K562 (cell line): ENCODE measurements around the gene ITGAX. TPM values are rescaled to one million over a fixed set of nuclear protein-coding genes. Genes with fewer than 3 reads are reported as not detected.

Source experiments
- ATAC-seq: fragments of 200-7000 bp; cut with Tn5 transposase; 3 replicates; pipeline ENCODE4 v1.9.1; 2020; ENCODE audit warnings: moderate library complexity
- BruUV-seq: library from RNA; stranded (reverse); fragments of 400-500 nt; replicated peaks from 2 replicates; lab custom pipeline; 2021; lab: Mats Ljungman, UMichigan
- CTCF ChIA-PET: fragments of 300-600 bp; formaldehyde crosslinking; extraction: SDS; loops from one replicate; lab custom pipeline; 2021; ENCODE audit warnings: low intra/inter-chr PET ratio; lab: Yijun Ruan, JAX
- POLR2A ChIA-PET: fragments of 300-600, 350-650 bp; sonication (Branson Sonifier 250); formaldehyde crosslinking; extraction: SDS; loops from one replicate; lab custom pipeline; 2021; ENCODE audit warnings: antibody characterized with exemption, inconsistent platforms; lab: Yijun Ruan, JAX
- DNase-seq, 4 experiments: peaks; one replicate each; pipeline versions ENCODE4 v3.0.0 to v3.0.0-alpha.2; 2011 to 2018; ENCODE audit warnings: low spot score in 3 of 4, mixed read lengths in 3 of 4; ENCODE audit errors: extremely low read depth in 1 of 4
- FAIRE-seq: peaks from 2 replicates; lab custom pipeline; 2011; peaks lifted over from hg19 to GRCh38; lab: Jason Lieb, UNC
- H2AFZ ChIP-seq: 2 replicates; pipeline ENCODE4 v1.6.0; 2011; ENCODE audit warnings: low read depth, low read length, control low read depth, inconsistent platforms
- H3K27ac ChIP-seq: fragments of 200-600 bp; 3 replicates; pipeline ENCODE4 v1.8.0; 2011; ENCODE audit warnings: low read depth, mild to moderate bottlenecking, control low read depth, inconsistent platforms, low read length, moderate library complexity, mixed read lengths; ENCODE audit errors: extremely low read depth
- H3K27me3 ChIP-seq, 2 experiments: fragments of 300-600 bp in 1 of 2; 2 replicates in 1 of 2; 3 replicates in 1 of 2; pipeline versions ENCODE4 v1.6.0 to v1.8.0; 2011; ENCODE audit warnings: inconsistent platforms in 2 of 2, low read length in 2 of 2, mild to moderate bottlenecking in 1 of 2, mixed read lengths in 1 of 2, moderate library complexity in 1 of 2; ENCODE audit not compliant: control insufficient read depth in 2 of 2, insufficient read depth in 2 of 2
- H3K36me3 ChIP-seq: fragments of 300-600 bp; 3 replicates; pipeline ENCODE4 v1.8.0; 2011; ENCODE audit warnings: mild to moderate bottlenecking, low read length, inconsistent platforms; ENCODE audit not compliant: control insufficient read depth, insufficient read depth
- H3K4me1 ChIP-seq, 2 experiments: fragments of 200-600 bp in 1 of 2; replicated peaks in 1 of 2; 2 replicates in 1 of 2; 3 replicates in 1 of 2; pipeline versions ENCODE4 v1.5.1 to v1.8.0; 2011; ENCODE audit warnings: inconsistent platforms in 2 of 2, low read length in 2 of 2, mild to moderate bottlenecking in 1 of 2, mixed read lengths in 1 of 2, moderate library complexity in 1 of 2; ENCODE audit not compliant: control insufficient read depth in 2 of 2, insufficient read depth in 2 of 2
- H3K4me2 ChIP-seq: 2 replicates; pipeline ENCODE4 v1.6.1; 2011; ENCODE audit warnings: low read length, control low read depth, inconsistent platforms, mixed read lengths; ENCODE audit not compliant: insufficient read depth
- H3K4me3 ChIP-seq: fragments of 200-600 bp; sonication (generic), shearing (Covaris generic); 2 replicates; pipeline ENCODE4 v1.5.1; 2016; ENCODE audit warnings: control low read depth, inconsistent platforms
- H3K79me2 ChIP-seq: fragments of 200-600 bp; 3 replicates; pipeline ENCODE4 v1.8.0; 2011; ENCODE audit warnings: low read length, inconsistent platforms; ENCODE audit not compliant: control insufficient read depth, insufficient read depth
- H3K9ac ChIP-seq, 2 experiments: 2 replicates each; pipeline versions ENCODE4 v1.6.0 to v1.6.1; 2011; ENCODE audit warnings: low read depth in 2 of 2, low read length in 2 of 2, control low read depth in 1 of 2, inconsistent platforms in 1 of 2, mild to moderate bottlenecking in 1 of 2, mixed read lengths in 1 of 2; ENCODE audit not compliant: insufficient read depth in 1 of 2
- H3K9me1 ChIP-seq: one replicate; pipeline ENCODE4 v1.6.0; 2011; ENCODE audit warnings: inconsistent platforms, mild to moderate bottlenecking, low read length, moderate library complexity; ENCODE audit not compliant: control insufficient read depth, insufficient read depth
- H3K9me3 ChIP-seq: replicated peaks from 2 replicates; pipeline ENCODE4 v1.5.1; 2011; ENCODE audit warnings: low read depth, low read length, inconsistent platforms; ENCODE audit not compliant: control insufficient read depth, insufficient read depth
- H4K20me1 ChIP-seq: replicated peaks from 2 replicates; pipeline ENCODE4 v1.6.1; 2011; ENCODE audit warnings: low read length, inconsistent platforms, mixed read lengths; ENCODE audit not compliant: control insufficient read depth, insufficient read depth
- ATF1 ChIP-seq, 2 experiments: fragments of 450-650 bp in 1 of 2; IDR thresholded peaks; 2 replicates each; pipeline ENCODE4 v1.6.1; 2016; ENCODE audit warnings: missing compliant biosample characterization in 1 of 2, missing genetic modification characterization in 1 of 2
- CBFA2T2 ChIP-seq: fragments of 450-650 bp; conservative IDR thresholded peaks from 2 replicates; pipeline ENCODE4 v1.6.1; 2017; ENCODE audit warnings: mild to moderate bottlenecking
- RBM22 ChIP-seq: fragments of 200-400 bp; formaldehyde crosslinking; IDR thresholded peaks from 2 replicates; pipeline ENCODE4 v1.6.1; 2018; ENCODE audit warnings: low read length, low read depth; ENCODE audit not compliant: poor library complexity, severe bottlenecking
- RFX5 ChIP-seq: IDR thresholded peaks from 2 replicates; pipeline ENCODE4 v1.6.1; 2011; ENCODE audit warnings: low read depth, mild to moderate bottlenecking, improper control_type of control experiment, low read length
- RUNX1 ChIP-seq: sonication (generic); IDR thresholded peaks from 2 replicates; pipeline ENCODE4 v1.6.1; 2016; ENCODE audit warnings: antibody characterized with exemption, low read depth
- ZNF551 ChIP-seq: fragments of 250-450 bp; sonication (Bioruptor Pico); IDR thresholded peaks from 2 replicates; pipeline ENCODE4 v1.5.0; 2021; ENCODE audit warnings: mild to moderate bottlenecking, moderate library complexity
- ZNF696 ChIP-seq: fragments of 250-450 bp; sonication (Bioruptor Pico); conservative IDR thresholded peaks from 2 replicates; pipeline ENCODE4 v1.4.0; 2020; ENCODE audit warnings: mild to moderate bottlenecking, moderate library complexity
- WGBS: fragments of 100-300 bp; shearing (Covaris generic); methylation state at CpG from one replicate; pipeline ENCODE4 v1.1.6; 2016; ENCODE audit warnings: low coverage, mixed read lengths; ENCODE audit not compliant: insufficient coverage; ENCODE audit errors: missing lambda C conversion rate; 5-methylcytosine and 5-hydroxymethylcytosine counted together
- in situ Hi-C: fragments of 300-500 bp; cut with MboI; formaldehyde crosslinking; loops from 4 replicates; pipeline ENCODE4 v1.15.0; 2018; ENCODE audit warnings: inconsistent platforms, mixed read lengths
- intact Hi-C: fragments of 100-400 bp; cut with micrococcal nuclease; formaldehyde crosslinking; loops from 2 replicates; pipeline ENCODE4 v1.14.2; 2022
- polyA plus RNA-seq, 8 experiments: library from polyadenylated mRNA; depleted of rRNA in 4 of 8; stranded (reverse) in 5 of 8; unstranded in 3 of 8; fragments of >200 nt; fragmentation: Nextera tagmentation in 2 of 8; fragmentation: Illumina TruSeq in 1 of 8; extraction: Ambion mirVana in 2 of 8; extraction: Trizol in 1 of 8; gene quantifications; 2 replicates each; pipeline versions ENCODE4 v1.2.1 to v1.2.3, GENCODE V29; 2011 to 2014; ENCODE audit warnings: inconsistent platforms in 1 of 8, missing spikeins in 1 of 8
- total RNA-seq, 7 experiments: library from RNA; depleted of rRNA in 6 of 7; stranded (reverse); fragments of >200 nt in 6 of 7; fragmentation: Illumina TruSeq in 2 of 7; extraction: Trizol in 2 of 7; gene quantifications; 2 replicates each; pipeline versions ENCODE4 v1.2.1 to v1.2.3, GENCODE V29; 2011 to 2021; ENCODE audit warnings: low replicate concordance in 1 of 7
- TF ChIP-seq, protein P1 (sequence below): sonication (generic); formaldehyde crosslinking; IDR thresholded peaks from 2 replicates; pipeline ENCODE4 v1.8.0; 2022; ENCODE audit warnings: mild to moderate bottlenecking, missing genetic modification reagents
- TF ChIP-seq, protein P2 (sequence below): IDR thresholded peaks from 2 replicates; pipeline ENCODE4 v1.6.1; 2011; ENCODE audit warnings: borderline replicate concordance, low read depth, mild to moderate bottlenecking, moderate library complexity, low read length; ENCODE audit not compliant: insufficient read depth, poor library complexity, severe bottlenecking
- TF ChIP-seq, protein P3 (sequence below), 2 experiments: fragments of 450-650 bp in 1 of 2; sonication (generic) in 1 of 2; formaldehyde crosslinking; conservative IDR thresholded peaks; 2 replicates each; pipeline versions ENCODE4 v1.4.0 to v1.8.1; 2020 to 2022; ENCODE audit warnings: mild to moderate bottlenecking in 1 of 2, missing genetic modification reagents in 1 of 2
- TF ChIP-seq, protein P4 (sequence below), 2 experiments: fragments of 450-650 bp; IDR thresholded peaks; 2 replicates each; pipeline ENCODE4 v1.6.1; 2018; ENCODE audit warnings: mild to moderate bottlenecking in 2 of 2, low read depth in 1 of 2; ENCODE audit not compliant: partially characterized antibody in 2 of 2

The ITGAX gene
- total and polyA plus RNA-seq, 9 of the 15 experiments (the other 6 are each of a cell fraction or from before 2014, with no cell fraction given) = 0.03 to 0.58 (median 0.14) TPM

DNA sequence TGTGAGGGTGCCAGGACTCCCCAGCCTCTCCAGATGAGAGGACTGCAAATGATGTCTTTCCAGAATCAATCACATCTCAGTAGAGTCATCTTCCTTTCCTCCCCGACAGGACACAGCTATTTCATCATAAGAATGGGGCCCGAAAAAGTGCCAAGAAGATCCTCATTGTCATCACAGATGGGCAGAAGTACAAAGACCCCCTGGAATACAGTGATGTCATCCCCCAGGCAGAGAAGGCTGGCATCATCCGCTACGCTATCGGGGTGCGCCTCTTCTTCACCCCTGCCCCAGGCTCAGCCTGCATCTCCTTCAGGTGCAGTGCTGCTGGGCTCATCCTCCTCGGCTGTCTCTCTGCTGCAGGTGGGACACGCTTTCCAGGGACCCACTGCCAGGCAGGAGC, 52.4 kb downstream of the ITGAX start:
- WGBS = 4% methylated on average over 5 of the region's 8 CpGs
- POLR2A ChIA-PET = interaction anchor here (0.6 kb wide), 2 partner anchors 12 to 46 kb away, joined by 3 read pairs; no protein-coding TSS in a partner anchor

More for the DNA sequence above, 52.4 kb downstream of the ITGAX start:
- intact Hi-C loops = no loop called here
- Histone ChIP-seq H3K27ac (no peak overlapping the region), H2AFZ (no peak overlapping the region), H3K27me3 (peaks cover 8 to 43% of the 10 kb centered on the region in 2 experiments; a peak in 4 of 5 replicates), H4K20me1 (no peaks in the 10 kb centered on the region), H3K9me3 (no peaks in the 10 kb centered on the region), H3K36me3 (no peaks in the 10 kb centered on the region), H3K4me2 (no peak overlapping the region), H3K4me3 (no peak overlapping the region), H3K79me2 (peaks cover 4% of the 10 kb centered on the region; the same call in 2 of the 3 replicates), H3K9ac (no peak overlapping the region), H3K4me1 (peaks cover 3 to 19% of the 10 kb centered on the region in 2 experiments; a peak in 2 of 5 replicates), H3K9me1 (no peaks in the 10 kb centered on the region)
- CTCF ChIA-PET = no interaction called here
- no peak for TF ChIP-seq ZNF696
- TF ChIP-seq RUNX1 = no peak
- TF ChIP-seq, protein P1, sequence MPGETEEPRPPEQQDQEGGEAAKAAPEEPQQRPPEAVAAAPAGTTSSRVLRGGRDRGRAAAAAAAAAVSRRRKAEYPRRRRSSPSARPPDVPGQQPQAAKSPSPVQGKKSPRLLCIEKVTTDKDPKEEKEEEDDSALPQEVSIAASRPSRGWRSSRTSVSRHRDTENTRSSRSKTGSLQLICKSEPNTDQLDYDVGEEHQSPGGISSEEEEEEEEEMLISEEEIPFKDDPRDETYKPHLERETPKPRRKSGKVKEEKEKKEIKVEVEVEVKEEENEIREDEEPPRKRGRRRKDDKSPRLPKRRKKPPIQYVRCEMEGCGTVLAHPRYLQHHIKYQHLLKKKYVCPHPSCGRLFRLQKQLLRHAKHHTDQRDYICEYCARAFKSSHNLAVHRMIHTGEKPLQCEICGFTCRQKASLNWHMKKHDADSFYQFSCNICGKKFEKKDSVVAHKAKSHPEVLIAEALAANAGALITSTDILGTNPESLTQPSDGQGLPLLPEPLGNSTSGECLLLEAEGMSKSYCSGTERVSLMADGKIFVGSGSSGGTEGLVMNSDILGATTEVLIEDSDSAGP (CRISPR knock-in tag) = no peak
- no peak for TF ChIP-seq ZNF551 (CRISPR knock-in tag)
- no peak for TF ChIP-seq ATF1 (CRISPR knock-in tag; IDR thresholded peaks at IDR 0.05)
- TF ChIP-seq ATF1 (tag; IDR thresholded peaks at IDR 0.05) = no peak
- TF ChIP-seq, protein P2, sequence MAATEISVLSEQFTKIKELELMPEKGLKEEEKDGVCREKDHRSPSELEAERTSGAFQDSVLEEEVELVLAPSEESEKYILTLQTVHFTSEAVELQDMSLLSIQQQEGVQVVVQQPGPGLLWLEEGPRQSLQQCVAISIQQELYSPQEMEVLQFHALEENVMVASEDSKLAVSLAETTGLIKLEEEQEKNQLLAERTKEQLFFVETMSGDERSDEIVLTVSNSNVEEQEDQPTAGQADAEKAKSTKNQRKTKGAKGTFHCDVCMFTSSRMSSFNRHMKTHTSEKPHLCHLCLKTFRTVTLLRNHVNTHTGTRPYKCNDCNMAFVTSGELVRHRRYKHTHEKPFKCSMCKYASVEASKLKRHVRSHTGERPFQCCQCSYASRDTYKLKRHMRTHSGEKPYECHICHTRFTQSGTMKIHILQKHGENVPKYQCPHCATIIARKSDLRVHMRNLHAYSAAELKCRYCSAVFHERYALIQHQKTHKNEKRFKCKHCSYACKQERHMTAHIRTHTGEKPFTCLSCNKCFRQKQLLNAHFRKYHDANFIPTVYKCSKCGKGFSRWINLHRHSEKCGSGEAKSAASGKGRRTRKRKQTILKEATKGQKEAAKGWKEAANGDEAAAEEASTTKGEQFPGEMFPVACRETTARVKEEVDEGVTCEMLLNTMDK = no peak
- no peak for TF ChIP-seq CBFA2T2
- TF ChIP-seq RBM22 = no peak
- TF ChIP-seq, protein P3, sequence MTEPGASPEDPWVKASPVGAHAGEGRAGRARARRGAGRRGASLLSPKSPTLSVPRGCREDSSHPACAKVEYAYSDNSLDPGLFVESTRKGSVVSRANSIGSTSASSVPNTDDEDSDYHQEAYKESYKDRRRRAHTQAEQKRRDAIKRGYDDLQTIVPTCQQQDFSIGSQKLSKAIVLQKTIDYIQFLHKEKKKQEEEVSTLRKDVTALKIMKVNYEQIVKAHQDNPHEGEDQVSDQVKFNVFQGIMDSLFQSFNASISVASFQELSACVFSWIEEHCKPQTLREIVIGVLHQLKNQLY (CRISPR knock-in tag; conservative IDR thresholded peaks at IDR 0.05) = no peak
- TF ChIP-seq, protein P4, sequence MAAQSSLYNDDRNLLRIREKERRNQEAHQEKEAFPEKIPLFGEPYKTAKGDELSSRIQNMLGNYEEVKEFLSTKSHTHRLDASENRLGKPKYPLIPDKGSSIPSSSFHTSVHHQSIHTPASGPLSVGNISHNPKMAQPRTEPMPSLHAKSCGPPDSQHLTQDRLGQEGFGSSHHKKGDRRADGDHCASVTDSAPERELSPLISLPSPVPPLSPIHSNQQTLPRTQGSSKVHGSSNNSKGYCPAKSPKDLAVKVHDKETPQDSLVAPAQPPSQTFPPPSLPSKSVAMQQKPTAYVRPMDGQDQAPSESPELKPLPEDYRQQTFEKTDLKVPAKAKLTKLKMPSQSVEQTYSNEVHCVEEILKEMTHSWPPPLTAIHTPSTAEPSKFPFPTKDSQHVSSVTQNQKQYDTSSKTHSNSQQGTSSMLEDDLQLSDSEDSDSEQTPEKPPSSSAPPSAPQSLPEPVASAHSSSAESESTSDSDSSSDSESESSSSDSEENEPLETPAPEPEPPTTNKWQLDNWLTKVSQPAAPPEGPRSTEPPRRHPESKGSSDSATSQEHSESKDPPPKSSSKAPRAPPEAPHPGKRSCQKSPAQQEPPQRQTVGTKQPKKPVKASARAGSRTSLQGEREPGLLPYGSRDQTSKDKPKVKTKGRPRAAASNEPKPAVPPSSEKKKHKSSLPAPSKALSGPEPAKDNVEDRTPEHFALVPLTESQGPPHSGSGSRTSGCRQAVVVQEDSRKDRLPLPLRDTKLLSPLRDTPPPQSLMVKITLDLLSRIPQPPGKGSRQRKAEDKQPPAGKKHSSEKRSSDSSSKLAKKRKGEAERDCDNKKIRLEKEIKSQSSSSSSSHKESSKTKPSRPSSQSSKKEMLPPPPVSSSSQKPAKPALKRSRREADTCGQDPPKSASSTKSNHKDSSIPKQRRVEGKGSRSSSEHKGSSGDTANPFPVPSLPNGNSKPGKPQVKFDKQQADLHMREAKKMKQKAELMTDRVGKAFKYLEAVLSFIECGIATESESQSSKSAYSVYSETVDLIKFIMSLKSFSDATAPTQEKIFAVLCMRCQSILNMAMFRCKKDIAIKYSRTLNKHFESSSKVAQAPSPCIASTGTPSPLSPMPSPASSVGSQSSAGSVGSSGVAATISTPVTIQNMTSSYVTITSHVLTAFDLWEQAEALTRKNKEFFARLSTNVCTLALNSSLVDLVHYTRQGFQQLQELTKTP (IDR thresholded peaks at IDR 0.05; ENCODE audit: low read depth in 1 of 2, partially characterized antibody in 2 of 2) = no peak
- TF ChIP-seq RFX5 = no peak
- FAIRE-seq (no peak), ATAC-seq (no peak), DNase-seq (no peak)
- in situ Hi-C loops = no loop called here
- BruUV-seq = no TSS peak
